Trophoblast cell (in vitro differentiated cells and primary cell): ENCODE data around the gene CHRND.
A peak's percentile ranks its signal among the peaks of the same experiment; 100 is the strongest.

Experiments
- DNase-seq, 2 donors: peaks; one replicate each; pipeline ENCODE4 v3.0.0-alpha.2; 2016
- H2AFZ ChIP-seq: 2 replicates; pipeline ENCODE4 v1.6.1; 2013; ENCODE audit warnings: low read length, moderate library complexity, mild to moderate bottlenecking; ENCODE audit not compliant: insufficient read depth, poor library complexity
- H2AK5ac ChIP-seq: 2 replicates; pipeline ENCODE4 v1.6.1; 2013; ENCODE audit warnings: mild to moderate bottlenecking, low read length
- H2BK120ac ChIP-seq: 2 replicates; pipeline ENCODE4 v1.6.1; 2013; ENCODE audit warnings: low read length, mild to moderate bottlenecking, moderate library complexity; ENCODE audit not compliant: insufficient read depth, poor library complexity
- H2BK12ac ChIP-seq: 2 replicates; pipeline ENCODE4 v1.6.1; 2013; ENCODE audit warnings: mild to moderate bottlenecking, low read length, moderate library complexity
- H2BK5ac ChIP-seq: 2 replicates; pipeline ENCODE4 v1.6.1; 2013; ENCODE audit warnings: low read length, low read depth, moderate library complexity, mild to moderate bottlenecking; ENCODE audit not compliant: poor library complexity
- H3K14ac ChIP-seq: 2 replicates; pipeline ENCODE4 v1.6.1; 2013; ENCODE audit warnings: mild to moderate bottlenecking, low read length
- H3K18ac ChIP-seq: 2 replicates; pipeline ENCODE4 v1.6.1; 2013; ENCODE audit warnings: mild to moderate bottlenecking, low read length
- H3K23ac ChIP-seq: 2 replicates; pipeline ENCODE4 v1.6.1; 2013; ENCODE audit warnings: low read length
- H3K27ac ChIP-seq: 2 replicates; pipeline ENCODE4 v1.5.1; 2013; ENCODE audit warnings: low read depth, mild to moderate bottlenecking, inconsistent platforms, low read length, moderate library complexity
- H3K27me3 ChIP-seq: 2 replicates; pipeline ENCODE4 v1.6.1; 2013; ENCODE audit warnings: inconsistent platforms, mild to moderate bottlenecking, low read length, moderate library complexity; ENCODE audit not compliant: insufficient read depth
- H3K36me3 ChIP-seq, 2 experiments: 1 replicate in 1 of 2; 2 replicates in 1 of 2; pipeline ENCODE4 v1.6.1; 2013; ENCODE audit warnings: low read length in 2 of 2, mild to moderate bottlenecking in 2 of 2, moderate library complexity in 1 of 2; ENCODE audit not compliant: insufficient read depth in 2 of 2, control insufficient read depth in 1 of 2
- H3K4ac ChIP-seq: 2 replicates; pipeline ENCODE4 v1.6.1; 2013; ENCODE audit warnings: low read depth, mild to moderate bottlenecking, low read length, moderate library complexity
- H3K4me1 ChIP-seq, 2 experiments: 1 replicate in 1 of 2; 2 replicates in 1 of 2; pipeline ENCODE4 v1.6.1; 2013; ENCODE audit warnings: low read length in 2 of 2, mild to moderate bottlenecking in 2 of 2, moderate library complexity in 1 of 2; ENCODE audit not compliant: insufficient read depth in 2 of 2, control insufficient read depth in 1 of 2
- H3K4me2 ChIP-seq: 2 replicates; pipeline ENCODE4 v1.6.1; 2013; ENCODE audit warnings: inconsistent platforms, mild to moderate bottlenecking, low read length, moderate library complexity
- H3K4me3 ChIP-seq: 2 replicates; pipeline ENCODE4 v1.5.1; 2013; ENCODE audit warnings: mild to moderate bottlenecking, low read depth, low read length, inconsistent platforms
- H3K79me1 ChIP-seq: one replicate; pipeline ENCODE4 v1.6.1; 2013; ENCODE audit warnings: low read length
- H3K79me2 ChIP-seq: 2 replicates; pipeline ENCODE4 v1.6.1; 2013; ENCODE audit warnings: low read length, mild to moderate bottlenecking; ENCODE audit not compliant: control insufficient read depth, insufficient read depth, poor library complexity
- H3K9ac ChIP-seq: 2 replicates; pipeline ENCODE4 v1.6.1; 2013; ENCODE audit warnings: mild to moderate bottlenecking, low read length
- H3K9me3 ChIP-seq: 2 replicates; pipeline ENCODE4 v1.6.1; 2013; ENCODE audit warnings: low read depth, mild to moderate bottlenecking, control low read depth, inconsistent platforms, low read length; ENCODE audit not compliant: insufficient read depth
- H4K12ac ChIP-seq: 2 replicates; pipeline ENCODE4 v1.6.1; 2013; ENCODE audit warnings: low read depth, mild to moderate bottlenecking, low read length, moderate library complexity
- H4K8ac ChIP-seq: 2 replicates; pipeline ENCODE4 v1.6.1; 2013; ENCODE audit warnings: low read depth, mild to moderate bottlenecking, low read length, moderate library complexity
- H4K91ac ChIP-seq: one replicate; pipeline ENCODE4 v1.6.1; 2013; ENCODE audit warnings: low read depth, mild to moderate bottlenecking, low read length, moderate library complexity
- WGBS: extraction: QIAGEN DNeasy Blood & Tissue Kit; methylation state at CpG from one replicate; pipeline ENCODE4 v1.1.7; 2013; ENCODE audit warnings: missing lambda C conversion rate; ENCODE audit not compliant: insufficient read length, insufficient coverage; ENCODE audit errors: extremely low coverage; 5-methylcytosine and 5-hydroxymethylcytosine counted together

CHRND gene

GRCh38 chr2:232498452-232498851 is 27.5 kb upstream of the CHRND start:
- H2BK120ac ChIP-seq, result no peak overlapping the region
- H3K9me3 ChIP-seq, result peaks cover 8% of the 10 kb centered on the region
- H3K27me3 ChIP-seq, result peaks cover 10% of the 10 kb centered on the region
- no peak overlapping the region for H4K8ac ChIP-seq
- H3K4me3 ChIP-seq, result no peak overlapping the region
- no peaks in the 10 kb centered on the region for H3K79me2 ChIP-seq
- H2AFZ ChIP-seq, result no peak overlapping the region
- H3K4me1 ChIP-seq, result peaks cover 0 to 7% of the 10 kb centered on the region in 2 experiments
- no peak overlapping the region for H2BK12ac ChIP-seq
- no peak overlapping the region for H4K12ac ChIP-seq
- H3K9ac ChIP-seq, result no peak overlapping the region
- no peaks in the 10 kb centered on the region for H3K79me1 ChIP-seq
- H3K23ac ChIP-seq, result no peak overlapping the region
- H2AK5ac ChIP-seq, result no peak overlapping the region
- no peak overlapping the region for H3K4ac ChIP-seq
- no peak overlapping the region for H3K27ac ChIP-seq
- H4K91ac ChIP-seq, result no peak overlapping the region
- H3K18ac ChIP-seq, result no peak overlapping the region
- no peak overlapping the region for H2BK5ac ChIP-seq
- DNase-seq, result no peak
- H3K36me3 ChIP-seq, result no peaks in the 10 kb centered on the region
- no peak overlapping the region for H3K4me2 ChIP-seq
- H3K14ac ChIP-seq, result no peak overlapping the region
- 100% methylated on average over 1 of the region's 3 CpGs for WGBS

- no peak overlapping the region for H3K14ac ChIP-seq
- no peak overlapping the region for H3K4ac ChIP-seq
- no peak overlapping the region for H2BK12ac ChIP-seq
- H3K4me3 ChIP-seq, result no peak overlapping the region
- H3K36me3 ChIP-seq, result no peaks in the 10 kb centered on the region
- no peaks in the 10 kb centered on the region for H3K79me2 ChIP-seq
- H3K9me3 ChIP-seq, result peaks cover 10% of the 10 kb centered on the region
- peaks cover 0 to 8% of the 10 kb centered on the region in 2 experiments for H3K4me1 ChIP-seq
- H2AFZ ChIP-seq, result no peak overlapping the region
- no peak overlapping the region for H4K8ac ChIP-seq
- H3K79me1 ChIP-seq, result no peaks in the 10 kb centered on the region
- no peak overlapping the region for H3K4me2 ChIP-seq
- no peak overlapping the region for H4K12ac ChIP-seq
- no peak overlapping the region for H3K23ac ChIP-seq
- no peak overlapping the region for H3K9ac ChIP-seq
- WGBS, result no CpG with 5 or more reads among the region's 9 CpGs
- no peak overlapping the region for H2BK120ac ChIP-seq
- H4K91ac ChIP-seq, result no peak overlapping the region
- DNase-seq, result no peak
- no peak overlapping the region for H2BK5ac ChIP-seq
- H3K27me3 ChIP-seq, result peaks cover 31% of the 10 kb centered on the region
- no peak overlapping the region for H3K18ac ChIP-seq
- no peak overlapping the region for H3K27ac ChIP-seq
- no peak overlapping the region for H2AK5ac ChIP-seq
Observed at GRCh38 chr2:232501331-232501771, 24.6 kb upstream of the CHRND start.

- WGBS, result no CpG with 5 or more reads among the region's 10 CpGs
- Histone ChIP-seq H3K14ac (no peak overlapping the region), H2BK120ac (no peak overlapping the region), H2BK12ac (no peak overlapping the region), H3K18ac (no peak overlapping the region), H3K9me3 (peaks cover 10% of the 10 kb centered on the region), H3K9ac (no peak overlapping the region), H4K91ac (no peak overlapping the region), H3K79me1 (no peaks in the 10 kb centered on the region), H3K79me2 (no peaks in the 10 kb centered on the region), H3K23ac (no peak overlapping the region), H2BK5ac (no peak overlapping the region), H3K36me3 (no peaks in the 10 kb centered on the region), H4K12ac (no peak overlapping the region), H3K27ac (no peak overlapping the region), H3K4ac (no peak overlapping the region), H3K4me3 (no peak overlapping the region), H2AFZ (no peak overlapping the region), H4K8ac (no peak overlapping the region), H3K4me1 (peaks cover 0 to 8% of the 10 kb centered on the region in 2 experiments), H2AK5ac (no peak overlapping the region), H3K4me2 (no peak overlapping the region), H3K27me3 (peaks cover 31% of the 10 kb centered on the region)
- DNase-seq, result no peak
Observed at GRCh38 chr2:232501794-232502390, 24.1 kb upstream of the CHRND start.

- Histone ChIP-seq H2BK120ac (no peak overlapping the region), H3K79me1 (no peaks in the 10 kb centered on the region), H3K9me3 (peaks cover 10% of the 10 kb centered on the region), H3K79me2 (no peaks in the 10 kb centered on the region), H2BK5ac (no peak overlapping the region), H3K23ac (no peak overlapping the region), H4K91ac (no peak overlapping the region), H3K36me3 (no peaks in the 10 kb centered on the region), H2AK5ac (no peak overlapping the region), H3K18ac (no peak overlapping the region), H3K4ac (no peak overlapping the region), H3K4me2 (peak overlapping the region; percentile 36), H3K4me1 (peaks cover 0 to 8% of the 10 kb centered on the region in 2 experiments), H2AFZ (no peak overlapping the region), H4K8ac (no peak overlapping the region), H3K27ac (no peak overlapping the region), H3K27me3 (peaks cover 31% of the 10 kb centered on the region), H4K12ac (no peak overlapping the region), H3K4me3 (no peak overlapping the region), H3K9ac (no peak overlapping the region), H3K14ac (no peak overlapping the region), H2BK12ac (no peak overlapping the region)
- no peak for DNase-seq
- WGBS, result no CpG with 5 or more reads among the region's 21 CpGs
Observed at GRCh38 chr2:232502511-232502910, 23.4 kb upstream of the CHRND start.
